Kidney capillary endothelial cell (primary cell): Measurements from ENCODE around the gene TSPO2.
A peak's percentile ranks its signal among the peaks of the same experiment; 100 is the strongest.

ENCODE experiments used
- DNase-seq: peaks from one replicate; pipeline ENCODE4 v3.0.0-alpha.2; 2018; ENCODE audit warnings: low spot score

TSPO2 gene

DNA sequence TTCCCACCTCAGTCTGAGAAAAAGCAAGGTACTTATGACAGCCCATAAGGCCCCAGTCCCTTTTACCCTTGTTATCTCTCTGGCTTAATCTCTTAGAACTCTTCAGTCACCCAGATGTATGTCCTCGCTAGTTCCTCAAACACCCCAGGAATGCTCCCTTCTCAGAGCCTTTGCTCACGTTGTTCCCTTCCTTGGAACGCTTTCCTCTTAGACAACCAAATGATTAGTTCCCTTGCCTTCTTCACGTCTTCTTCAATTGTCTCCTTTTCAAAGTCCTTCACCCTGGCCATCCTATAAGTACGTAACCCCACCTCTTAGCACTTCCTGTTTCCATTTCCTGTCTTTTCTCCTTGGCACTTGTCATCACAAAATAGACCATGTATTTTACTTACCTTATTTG, 9.6 kb downstream of the TSPO2 start:
- DNase-seq, result no peak

DNA sequence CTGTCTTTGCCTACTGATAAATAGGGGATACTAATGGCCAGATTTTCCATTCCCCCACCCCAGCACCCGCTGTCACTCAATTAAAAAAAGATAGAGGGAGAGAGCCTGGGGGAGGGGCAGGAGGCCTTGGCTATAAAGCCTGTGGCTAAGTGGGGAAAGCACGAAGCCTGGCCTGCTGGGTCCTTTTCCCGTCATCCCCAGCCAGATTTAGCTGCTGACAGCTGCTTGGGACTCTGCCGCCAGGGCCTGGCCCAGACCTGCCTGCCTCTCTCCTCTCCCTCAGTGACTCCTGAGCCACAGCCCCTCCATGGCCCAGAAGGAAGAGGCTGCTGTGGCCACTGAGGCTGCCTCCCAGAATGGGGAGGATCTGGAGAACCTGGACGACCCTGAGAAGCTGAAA, 10.8 kb downstream of the TSPO2 start, which contains the start of gene APOBEC2:
Gene APOBEC2 (plus strand): TSS at position 162 of the 400 bp plus-strand sequence. CDS start 146 bp downstream, at position 308.
- no peak for DNase-seq

DNA sequence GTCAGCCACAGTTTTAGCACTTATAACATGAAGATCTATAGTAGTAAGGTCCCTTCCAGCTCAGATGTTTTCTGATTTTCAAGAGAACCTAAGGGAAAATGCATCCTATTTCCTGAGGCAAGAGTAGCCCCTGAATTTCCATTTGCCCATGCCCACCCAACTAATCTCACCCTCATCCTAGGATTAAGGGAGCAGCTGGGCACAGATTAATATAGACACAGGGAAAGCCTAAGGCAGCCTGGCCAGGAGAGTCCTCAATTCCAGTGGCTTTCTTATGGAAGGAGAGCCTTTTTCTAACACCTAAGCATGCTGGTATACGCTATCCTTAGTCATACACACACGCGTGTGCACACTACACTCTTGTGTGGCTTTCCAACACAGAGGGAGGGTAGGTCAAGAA, 12.2 kb downstream of the TSPO2 start:
- no peak for DNase-seq

DNA sequence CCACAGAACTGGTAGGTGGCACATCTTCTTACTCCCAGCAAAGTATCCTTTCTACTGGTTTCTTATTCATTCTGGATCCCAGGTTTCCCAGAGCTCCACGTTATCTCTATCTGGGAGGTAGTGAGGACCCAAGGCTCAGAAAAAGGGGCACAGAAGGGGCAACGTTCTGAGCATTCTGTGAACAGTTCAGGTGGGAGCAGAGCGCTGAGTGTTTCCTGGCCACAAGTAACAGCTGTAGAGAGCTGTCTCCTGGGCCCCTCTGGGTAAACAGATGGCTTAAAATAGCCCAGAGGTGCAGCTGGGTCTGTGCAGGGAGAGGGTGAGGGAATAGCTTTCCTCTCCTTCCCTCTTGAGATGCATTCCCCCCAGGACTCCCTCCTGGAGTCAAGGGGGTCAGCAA, 12.9 kb downstream of the TSPO2 start:
- DNase-seq, result no peak

DNA sequence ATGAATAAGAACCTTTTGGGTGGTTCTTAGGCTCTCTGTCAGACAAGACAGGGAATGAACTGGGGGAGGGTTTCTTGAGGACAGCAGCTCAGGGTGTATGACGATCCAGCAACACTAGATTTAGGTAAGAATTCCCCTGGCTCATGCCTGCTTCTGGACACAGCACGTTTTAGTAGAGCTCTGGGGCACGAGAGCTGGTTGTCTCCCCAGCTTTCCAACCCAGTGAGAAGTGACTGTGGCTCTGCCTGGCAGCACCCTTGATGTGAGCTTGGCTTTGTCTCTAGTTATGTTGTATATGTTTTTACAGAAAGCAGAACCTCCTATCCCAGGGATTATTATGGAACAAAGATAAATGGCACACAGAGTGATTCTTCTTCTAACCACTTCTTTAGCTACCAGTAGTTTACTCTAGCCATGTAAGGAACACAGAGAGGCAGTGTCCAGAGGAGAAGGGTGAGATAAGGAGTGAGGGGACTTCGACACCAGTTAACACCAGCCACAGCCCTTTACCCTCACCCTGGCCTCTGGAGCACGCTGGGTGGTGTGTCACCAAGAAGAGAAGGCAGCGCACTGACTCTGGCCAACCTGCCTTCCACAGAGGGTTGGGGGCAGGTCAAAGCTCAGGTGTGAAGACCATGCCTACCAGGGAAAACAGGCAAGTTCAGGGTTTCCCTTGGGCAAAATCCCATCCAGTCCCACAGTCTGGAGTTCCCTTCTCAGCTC, 14.7 kb downstream of the TSPO2 start:
- no peak for DNase-seq

DNA sequence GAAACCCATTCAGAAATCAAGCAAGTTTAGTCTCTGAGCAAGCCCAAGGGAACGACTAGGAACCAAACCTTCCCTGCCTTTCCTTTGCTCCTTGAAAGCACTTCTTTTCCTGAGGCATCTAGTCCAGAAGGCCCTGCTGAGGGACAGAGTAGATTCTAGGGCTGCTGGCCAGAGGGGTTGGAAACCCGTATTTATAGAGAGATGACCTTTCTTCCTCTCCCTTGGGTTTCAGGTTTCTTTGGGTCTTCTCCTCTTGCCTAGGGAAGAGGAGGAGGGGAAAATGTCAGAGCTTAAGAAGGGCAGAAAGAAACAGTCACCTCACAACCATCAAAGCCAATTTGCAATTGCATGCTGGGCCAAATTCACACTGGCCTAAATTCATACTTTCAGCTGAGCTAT, 16.5 kb downstream of the TSPO2 start:
- no peak for DNase-seq

DNA sequence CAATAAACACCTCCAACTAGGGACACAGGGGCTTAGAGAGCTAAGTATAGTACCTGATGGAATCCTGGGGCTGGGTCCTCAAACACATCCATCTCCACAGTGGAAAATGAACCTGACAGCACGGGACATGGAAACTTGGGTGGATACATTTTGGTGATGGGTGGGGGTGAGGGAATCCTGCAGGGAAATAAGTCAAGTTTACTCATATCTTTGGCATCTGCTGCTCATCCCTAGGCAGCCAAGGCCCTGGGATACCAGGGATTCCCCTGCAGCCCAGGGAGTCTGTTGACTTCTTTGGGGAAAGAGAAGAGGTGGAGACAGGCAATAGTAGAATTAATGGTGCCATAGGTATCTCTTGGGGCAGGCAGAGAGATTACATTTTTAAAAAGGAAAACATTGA, 17.3 kb downstream of the TSPO2 start:
- DNase-seq, result no peak

DNA sequence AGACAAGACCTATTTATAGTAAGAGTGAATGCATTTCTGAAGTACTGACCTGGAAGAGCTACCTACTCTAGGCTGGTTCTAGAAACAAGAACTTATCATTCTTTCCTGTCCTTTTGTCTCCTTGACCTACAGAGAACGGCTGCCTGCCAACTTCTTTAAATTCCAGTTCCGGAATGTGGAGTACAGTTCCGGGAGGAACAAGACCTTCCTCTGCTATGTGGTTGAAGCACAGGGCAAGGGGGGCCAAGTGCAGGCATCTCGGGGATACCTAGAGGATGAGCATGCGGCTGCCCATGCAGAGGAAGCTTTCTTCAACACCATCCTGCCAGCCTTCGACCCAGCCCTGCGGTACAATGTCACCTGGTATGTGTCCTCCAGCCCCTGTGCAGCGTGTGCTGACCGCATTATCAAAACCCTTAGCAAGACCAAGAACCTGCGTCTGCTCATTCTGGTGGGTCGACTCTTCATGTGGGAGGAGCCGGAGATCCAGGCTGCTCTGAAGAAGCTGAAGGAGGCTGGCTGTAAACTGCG, 19.0 kb downstream of the TSPO2 start:
- DNase-seq, result no peak

DNA sequence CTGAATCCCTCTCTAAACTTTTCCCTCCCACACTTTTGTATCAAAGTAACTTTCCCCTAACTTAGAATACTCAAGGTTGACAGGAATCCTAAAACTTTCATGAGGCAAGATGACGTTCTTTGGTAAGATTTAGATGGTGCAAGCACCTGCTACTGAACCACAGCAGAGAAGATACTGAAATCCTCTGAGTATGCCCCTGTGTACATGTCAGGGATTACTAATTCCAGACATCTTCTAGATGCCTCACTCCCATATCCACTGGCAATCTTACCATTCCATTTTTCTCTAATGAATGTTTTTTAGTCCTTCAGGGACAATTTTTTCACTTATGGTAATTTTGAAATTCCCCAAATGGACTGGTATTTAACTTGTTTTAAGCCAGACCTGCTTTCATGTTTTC, 19.8 kb downstream of the TSPO2 start:
- DNase-seq, result no peak

DNA sequence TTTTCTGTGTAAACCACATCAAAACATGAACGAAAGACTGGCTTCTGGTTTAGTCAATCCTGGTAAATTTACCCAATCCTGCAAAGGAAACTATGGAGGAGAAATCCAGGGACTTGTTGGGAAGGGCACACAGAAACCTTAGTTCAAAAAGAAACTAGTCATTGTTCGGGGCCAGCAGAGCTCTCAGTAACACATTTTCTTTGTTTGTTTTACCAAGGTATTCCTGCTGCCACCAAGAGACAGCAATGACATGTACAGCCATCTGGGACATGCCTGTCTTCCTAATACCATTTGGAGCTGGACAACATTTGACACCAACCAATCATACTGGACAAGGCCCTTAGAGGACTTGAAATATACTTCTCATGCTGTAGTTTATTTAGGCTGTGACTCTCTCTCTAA, 21.6 kb downstream of the TSPO2 start:
- no peak for DNase-seq

DNA sequence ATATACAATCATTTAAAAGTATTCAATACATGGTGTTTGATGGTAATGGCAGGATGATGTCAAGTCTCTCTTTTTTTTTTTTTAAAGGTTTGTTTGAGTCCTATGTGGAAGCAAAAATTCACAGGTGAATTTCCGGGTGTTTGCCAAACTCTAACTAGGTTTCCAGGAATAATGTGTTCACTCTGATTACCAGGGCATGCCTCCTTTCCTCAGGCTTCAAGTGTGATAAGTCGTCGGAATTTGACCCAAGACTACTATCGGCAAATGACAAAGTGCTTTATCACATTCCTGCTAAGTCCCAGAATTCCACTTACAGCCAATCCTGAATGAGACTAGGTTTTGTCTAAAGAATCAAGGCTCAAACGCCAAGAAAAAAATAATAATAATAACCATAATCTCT, 22.6 kb downstream of the TSPO2 start:
- no peak for DNase-seq

DNA sequence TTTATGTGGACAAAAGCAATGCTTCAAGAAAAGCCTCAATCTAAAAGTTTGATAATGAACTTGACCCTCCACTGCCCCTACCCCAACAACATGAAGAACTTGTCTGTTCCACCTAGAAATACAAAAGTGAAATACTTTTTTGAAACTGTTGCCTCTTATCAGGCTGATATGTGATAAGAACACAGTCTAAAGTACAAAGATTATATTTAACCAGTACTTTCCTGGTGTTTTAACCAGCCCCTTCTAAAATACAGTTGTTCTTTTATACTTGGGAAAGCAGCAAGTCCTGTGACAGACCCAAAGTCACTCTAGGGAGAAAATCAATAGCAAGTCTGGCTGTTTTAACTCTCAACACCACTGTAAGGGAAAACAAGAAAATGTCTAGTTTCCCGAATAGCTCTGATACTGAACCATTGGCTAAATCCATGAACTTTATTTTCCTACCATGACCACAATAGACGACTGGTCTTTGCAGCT, 23.3 kb downstream of the TSPO2 start:
- DNase-seq, result no peak

DNA sequence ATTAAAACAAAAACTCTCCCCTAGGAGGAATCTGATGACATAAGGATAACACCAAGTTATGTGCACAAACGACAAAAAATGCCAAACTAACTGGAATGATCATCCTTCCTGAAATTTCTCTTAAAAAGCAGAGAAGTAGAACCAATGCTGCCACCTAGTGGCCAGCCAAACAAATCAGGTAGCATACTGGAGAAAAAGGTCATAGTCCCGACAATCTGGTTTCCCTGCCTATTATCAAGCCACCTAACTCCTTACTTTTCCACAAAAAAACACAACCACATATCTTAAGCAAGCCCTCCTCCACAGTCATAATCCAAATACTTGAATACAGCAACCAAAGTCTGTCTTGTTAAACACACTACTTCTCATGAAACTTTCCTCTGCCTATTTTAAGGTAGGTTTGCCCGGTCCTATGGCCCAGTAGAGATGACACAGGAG, 24.6 kb downstream of the TSPO2 start:
- peak; percentile 67 for DNase-seq

DNA sequence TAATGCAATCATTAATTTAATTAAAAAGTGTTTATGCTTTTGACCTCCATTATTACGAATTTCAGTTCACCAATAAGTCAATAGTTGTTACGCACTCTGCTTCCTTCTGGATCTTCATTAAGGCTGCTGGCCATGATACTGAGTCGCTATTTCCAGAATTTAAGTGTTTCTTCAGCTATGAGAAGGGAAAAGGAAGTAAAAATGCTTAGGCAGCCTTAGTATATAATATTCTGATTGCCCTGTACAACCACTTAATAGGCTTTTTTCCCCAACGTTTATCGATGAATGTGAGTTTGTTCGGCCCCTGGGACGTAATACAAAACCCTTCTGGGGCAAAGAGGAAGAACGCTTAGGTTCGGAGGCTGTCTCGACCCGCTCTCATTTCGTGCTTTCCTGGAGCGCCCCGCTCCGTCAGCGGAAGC, 29.2 kb downstream of the TSPO2 start:
- peak; percentile 75 for DNase-seq

DNA sequence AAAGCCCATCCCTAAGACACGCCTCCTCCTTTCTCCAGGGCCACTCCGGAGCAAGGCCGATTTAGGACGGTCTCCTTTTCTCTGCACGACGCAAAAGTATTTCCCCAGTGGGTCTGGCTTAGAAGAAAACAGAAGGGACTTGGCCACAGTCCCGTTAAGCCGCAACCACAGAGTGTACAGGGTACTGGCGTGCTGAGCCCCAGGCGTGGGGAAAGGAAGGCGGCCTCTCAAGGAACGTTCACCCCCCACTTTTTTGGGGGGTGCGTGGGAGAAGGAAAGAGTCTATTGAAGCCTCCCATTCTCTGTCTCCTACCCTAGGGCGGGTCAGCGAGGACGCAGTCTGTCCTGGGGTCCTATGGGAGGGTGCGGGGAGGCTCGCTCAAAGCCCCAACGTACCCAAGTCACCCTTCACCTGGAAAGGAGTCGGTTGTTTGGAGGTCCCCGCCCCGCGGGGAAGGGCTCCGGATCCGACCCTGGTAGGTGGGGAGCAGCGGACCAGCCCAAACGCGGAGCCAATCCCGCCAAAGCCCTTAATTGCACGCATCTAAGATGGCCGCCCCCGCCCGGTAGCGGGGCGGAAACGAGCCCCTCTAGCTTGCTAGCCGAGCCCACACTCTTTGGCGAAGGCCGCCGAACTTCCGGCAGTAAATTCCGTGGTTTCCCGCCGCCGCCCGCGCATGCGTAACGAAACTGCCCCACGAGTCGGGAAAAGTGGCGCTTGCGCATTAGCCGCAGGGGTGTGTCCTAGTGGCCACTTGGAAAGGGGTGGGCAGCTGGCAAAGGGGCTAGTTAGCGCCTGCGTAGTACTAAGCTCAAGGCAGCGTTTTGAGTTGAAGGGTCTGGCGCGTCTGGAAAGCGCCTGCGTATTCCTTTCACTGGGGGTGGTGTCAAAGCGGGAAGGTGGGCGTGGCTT, 29.9 kb downstream of the TSPO2 start, which contains the start of gene OARD1:
Gene OARD1 (minus strand): TSS at position 434 of the 913 bp plus-strand sequence. CDS start 722 bp downstream, outside the sequence.
- DNase-seq, result peak; percentile 100

DNA sequence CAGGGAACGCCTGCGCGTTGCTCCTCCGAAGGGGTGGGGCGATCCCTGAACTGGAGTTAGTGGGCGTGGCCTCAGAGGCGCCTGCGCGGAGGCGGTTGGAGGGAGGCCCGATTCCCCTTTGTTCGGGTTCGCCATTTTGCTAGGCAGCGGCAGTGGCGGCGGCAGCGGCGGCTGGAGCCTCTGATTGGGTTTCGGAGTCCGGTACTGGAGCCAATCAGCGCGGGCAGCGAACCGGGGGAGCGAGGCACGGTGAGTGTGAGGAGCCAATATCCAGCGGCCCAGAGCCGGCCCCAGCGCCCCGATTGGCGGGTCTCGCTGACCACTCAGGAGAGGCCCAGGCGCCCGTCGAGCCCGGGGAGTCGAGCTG, 30.6 kb downstream of the TSPO2 start, which contains the start of gene NFYA:
Gene NFYA (plus strand): TSS at position 139 of the 367 bp plus-strand sequence. CDS start 6,116 bp downstream, outside the sequence.
- no peak for DNase-seq

DNA sequence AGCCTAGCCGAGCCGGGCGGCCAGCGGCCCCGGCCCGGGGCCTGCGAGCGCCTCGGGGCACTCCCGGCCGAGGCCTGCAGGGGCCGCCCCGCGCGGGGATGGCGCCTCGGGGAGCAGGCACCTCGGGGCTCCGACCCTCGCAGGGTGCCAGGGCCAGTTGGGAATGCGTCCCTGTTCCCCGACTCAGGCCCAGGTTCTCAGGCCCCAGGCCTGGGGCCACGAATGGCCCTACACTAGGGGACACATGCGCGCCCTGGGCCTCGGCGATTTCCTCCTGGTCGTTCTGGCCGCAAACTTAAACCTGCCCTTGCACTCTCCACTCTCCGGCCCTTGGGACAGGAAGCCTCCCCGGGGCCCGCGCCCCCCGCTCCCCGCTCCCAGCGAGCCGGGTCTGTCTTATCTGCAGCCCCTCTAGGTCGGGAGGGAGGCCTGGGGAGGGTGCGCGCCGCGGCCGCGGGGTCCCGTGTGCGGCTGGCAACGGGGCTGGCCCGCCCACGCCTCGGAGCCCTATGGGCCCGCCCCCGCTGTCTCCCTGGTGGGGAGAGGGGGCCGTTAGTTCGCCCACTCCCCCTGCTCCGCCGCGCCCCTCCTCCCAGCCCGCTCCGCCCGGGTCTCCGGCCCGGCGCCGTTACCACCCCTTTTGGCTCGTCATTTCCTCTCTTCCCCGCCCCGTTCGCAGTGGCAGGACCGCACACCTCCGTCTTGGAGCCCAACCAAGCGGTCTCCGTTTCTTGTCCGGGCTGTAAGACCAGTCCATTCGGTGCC, 31.1 kb downstream of the TSPO2 start:
- peak; percentile 68 for DNase-seq

DNA sequence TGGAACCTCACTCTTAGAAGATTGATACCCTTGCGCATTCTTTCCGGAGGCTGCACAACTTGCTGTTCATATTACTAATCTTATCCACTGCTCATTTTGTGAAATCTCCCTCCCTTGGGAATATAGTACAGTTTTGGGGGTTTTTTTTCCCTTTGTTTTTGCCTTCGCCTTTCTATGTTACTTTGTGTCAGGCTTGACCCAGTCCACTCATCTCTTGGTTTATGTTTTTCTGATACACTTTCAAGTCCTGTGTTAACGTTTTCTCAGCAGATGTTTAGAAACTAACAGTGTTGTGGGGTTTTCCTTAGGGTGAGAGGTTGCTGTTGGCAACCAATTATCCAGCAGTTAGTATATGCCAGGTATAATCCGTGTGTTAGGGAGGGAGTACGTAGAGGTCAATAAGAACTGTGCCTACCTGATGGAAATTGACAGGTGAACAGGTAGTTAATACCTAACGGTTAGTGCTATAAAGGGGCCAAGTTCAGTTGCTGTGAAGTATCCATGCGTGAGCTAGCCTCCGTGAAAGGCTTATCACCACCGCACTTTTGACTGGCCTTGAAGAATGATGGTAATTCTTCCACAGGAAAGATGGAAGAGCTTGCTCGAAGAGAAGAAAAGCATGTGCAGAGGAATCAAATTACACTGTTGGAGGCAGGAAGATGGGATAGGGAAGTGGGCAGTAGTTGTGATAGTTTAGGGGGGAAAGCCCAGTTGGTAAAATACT, 31.9 kb downstream of the TSPO2 start:
- no peak for DNase-seq

DNA sequence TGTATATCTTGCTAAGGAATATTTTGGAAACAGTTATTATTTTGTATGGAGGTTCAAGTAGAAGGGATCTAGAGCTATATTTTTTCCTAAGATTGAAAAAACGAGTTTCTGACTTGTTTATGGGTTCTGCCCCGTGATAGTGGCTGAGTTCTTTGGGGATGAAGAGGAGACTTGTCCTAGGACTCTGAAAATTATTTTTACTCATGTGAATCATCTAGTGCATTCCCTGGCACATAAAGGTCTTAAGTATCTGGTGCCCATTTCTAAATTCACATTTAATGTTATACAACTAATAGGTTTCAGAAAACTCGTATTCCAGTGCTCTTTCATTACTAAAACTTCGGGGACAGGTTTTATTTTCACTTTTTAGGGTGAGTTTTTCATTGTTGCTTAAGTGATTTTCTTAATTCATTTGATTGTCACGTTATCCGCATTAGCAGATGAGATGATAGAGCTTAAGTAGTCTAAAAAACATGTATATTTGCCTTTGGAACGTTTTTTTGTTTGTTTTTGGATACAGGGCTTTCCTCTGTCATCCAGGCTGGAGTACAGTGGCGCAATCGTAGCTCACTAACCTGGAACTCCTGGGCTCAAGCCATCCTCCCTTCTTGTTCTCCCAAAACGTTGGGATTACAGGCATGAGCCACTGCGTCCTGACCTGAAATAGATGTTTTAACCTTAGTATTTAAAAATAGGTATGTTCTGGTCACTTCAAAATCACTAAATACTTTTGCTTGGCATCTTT, 32.6 kb downstream of the TSPO2 start:
- DNase-seq, result no peak
